HG03045 (cell line): ENCODE data around the gene DEDD2.

Experiments
- ATAC-seq: cut with Tn5 transposase; IDR thresholded peaks from one replicate; pipeline ENCODE4 v1.9.1; 2021; ENCODE audit warnings: mild to moderate bottlenecking, moderate library complexity; ENCODE audit not compliant: unreplicated experiment

Gene DEDD2

DNA sequence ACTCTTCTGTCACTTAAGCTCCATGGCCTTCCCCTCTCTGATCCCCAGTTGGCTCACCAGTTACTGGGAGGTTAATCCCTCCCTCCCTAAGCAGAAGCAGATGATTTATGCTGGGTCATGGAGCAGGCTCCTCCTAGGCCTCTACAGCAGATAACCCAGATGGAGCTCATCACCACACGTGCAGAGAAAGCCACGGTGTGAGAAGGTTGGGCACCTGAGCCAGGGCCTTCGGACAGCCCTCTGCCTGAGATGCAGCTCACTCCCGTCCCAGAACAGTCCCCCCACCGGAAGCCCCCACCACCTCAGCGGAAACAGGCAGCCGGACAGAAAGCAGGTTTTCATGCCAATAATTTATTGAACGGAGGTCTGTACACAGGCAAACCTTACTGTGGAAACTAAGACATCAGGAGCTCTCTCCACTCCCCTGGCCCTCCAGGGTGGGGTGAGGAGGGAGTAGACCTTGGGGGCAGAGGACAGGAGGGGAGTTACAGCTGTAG, 12.4 kb upstream of the DEDD2 start:
- no peak for ATAC-seq

GRCh38 chr19:42229301-42229854, 11.9 kb upstream of the DEDD2 start:
- ATAC-seq: no peak

- ATAC-seq: no peak
Measured at GRCh38 chr19:42228641-42229040, 11.2 kb upstream of the DEDD2 start.

DNA sequence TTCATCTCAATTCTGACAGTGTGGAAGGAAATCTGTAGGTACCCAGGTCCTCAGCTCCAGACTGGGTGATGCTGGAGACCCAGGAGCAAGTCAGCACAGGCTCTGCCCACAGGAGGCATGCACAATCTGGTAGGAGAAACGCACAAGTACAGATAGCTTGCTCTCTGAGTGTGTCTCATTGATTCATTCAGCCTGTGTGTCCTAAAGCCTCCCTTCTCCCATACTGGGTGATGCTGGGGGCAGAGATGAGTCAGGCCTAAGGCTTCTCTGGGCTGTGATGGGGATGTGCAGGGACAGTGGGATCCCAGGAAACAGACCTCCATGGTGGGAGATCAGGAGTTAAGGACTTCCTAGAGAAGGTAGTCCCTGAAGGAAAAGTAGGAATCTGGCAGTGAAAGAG, 9.4 kb upstream of the DEDD2 start:
- no peak for ATAC-seq

- no peak for ATAC-seq
Measured at GRCh38 chr19:42225718-42226292, 8.3 kb upstream of the DEDD2 start.

DNA sequence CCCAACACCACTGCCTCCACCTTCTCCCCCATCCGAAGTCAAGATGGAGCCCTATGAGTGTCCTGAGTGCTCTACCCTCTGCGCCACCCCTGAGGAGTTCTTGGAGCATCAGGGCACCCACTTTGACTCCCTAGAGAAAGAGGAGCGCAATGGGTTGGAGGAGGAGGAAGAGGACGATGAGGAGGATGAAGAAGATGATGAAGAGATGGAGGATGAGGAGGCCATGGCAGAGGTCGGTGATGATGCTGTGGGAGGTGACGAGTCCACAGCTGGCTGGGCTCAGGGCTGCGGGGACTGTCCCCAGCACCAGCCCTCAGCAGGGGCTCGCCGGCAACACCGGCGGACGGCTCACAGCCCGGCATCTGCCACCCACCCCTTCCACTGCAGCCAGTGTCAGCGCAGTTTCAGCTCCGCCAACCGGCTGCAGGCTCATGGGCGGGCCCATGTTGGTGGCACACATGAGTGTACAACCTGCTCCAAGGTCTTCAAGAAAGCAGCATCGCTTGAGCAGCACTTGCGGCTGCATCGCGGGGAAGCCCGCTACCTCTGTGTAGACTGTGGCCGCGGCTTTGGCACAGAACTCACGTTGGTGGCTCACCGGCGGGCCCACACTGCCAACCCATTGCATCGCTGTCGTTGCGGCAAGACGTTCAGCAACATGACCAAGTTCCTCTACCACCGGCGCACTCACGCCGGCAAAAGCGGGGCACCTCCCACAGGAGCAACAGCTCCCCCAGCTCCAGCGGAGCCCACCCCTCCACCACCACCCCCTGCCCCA, 7.7 kb upstream of the DEDD2 start:
- ATAC-seq: no peak

DNA sequence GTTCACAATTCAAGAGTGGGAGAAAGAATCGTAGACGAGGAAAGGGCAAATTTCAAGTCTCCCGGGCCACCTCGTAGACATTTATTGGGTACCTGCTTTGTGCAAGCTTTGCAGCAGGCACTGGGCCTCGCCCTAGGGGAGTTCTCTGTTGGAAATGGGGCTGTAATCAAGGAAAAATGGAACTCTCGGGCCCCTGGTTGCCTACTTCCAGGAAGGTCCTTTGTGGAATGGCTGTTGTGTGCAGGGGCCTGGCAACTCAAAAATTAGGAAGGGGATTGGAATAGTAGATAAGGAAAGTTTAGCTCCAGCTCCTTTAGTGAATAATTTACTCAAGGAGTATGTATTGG, 3.2 kb upstream of the DEDD2 start:
- ATAC-seq: no peak

- peak; percentile 67 for ATAC-seq
Measured at GRCh38 chr19:42219812-42220750, 2.6 kb upstream of the DEDD2 start, which contains the start of gene ZNF526. TSS of gene ZNF526 (plus strand) at chr19:42220312. CDS start at chr19:42224404, 4,092 bp downstream.

DNA sequence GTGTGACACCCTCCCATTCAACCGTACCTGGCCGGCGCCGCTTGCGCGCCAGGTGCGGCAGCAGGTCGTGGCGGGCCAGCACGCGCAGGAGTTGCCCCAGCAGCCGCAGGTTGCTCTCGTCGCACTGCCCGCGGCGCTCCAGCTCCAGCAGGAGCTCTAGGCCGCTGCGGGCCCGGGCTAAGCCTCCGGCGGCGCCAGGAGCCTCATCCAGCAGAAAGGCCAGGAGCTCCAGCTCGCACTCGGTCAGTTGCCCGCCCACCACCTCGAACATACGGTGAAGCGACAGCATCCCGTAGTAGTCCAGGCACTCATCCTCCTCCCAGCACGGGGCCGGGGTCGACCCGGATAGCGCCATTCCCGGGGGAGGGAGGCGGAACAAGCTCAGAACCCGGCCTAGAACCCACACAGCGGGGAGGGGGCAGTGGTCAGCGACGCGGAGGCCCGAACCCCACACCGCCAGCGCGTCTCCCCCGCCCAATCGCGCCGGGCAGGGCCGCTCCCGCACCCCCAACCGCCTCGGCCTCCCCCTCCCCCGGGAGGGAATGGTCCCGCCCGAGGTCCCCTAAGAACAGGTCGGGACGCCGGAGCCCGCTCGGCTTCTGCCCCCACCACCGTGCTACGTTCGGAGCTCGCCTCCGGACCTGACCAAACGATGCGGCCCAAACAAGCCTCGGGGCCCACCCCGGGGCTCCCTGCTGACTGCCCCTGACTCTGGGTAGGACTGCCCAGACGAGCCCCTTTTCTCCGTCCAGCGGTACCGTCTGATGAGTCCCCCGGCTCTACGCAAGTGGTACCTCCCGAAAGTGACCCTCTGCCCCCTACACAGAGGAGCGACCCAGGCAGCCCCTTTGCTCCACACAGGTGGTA, 591 bp downstream of the DEDD2 start:
- ATAC-seq: peak; percentile 21

DNA sequence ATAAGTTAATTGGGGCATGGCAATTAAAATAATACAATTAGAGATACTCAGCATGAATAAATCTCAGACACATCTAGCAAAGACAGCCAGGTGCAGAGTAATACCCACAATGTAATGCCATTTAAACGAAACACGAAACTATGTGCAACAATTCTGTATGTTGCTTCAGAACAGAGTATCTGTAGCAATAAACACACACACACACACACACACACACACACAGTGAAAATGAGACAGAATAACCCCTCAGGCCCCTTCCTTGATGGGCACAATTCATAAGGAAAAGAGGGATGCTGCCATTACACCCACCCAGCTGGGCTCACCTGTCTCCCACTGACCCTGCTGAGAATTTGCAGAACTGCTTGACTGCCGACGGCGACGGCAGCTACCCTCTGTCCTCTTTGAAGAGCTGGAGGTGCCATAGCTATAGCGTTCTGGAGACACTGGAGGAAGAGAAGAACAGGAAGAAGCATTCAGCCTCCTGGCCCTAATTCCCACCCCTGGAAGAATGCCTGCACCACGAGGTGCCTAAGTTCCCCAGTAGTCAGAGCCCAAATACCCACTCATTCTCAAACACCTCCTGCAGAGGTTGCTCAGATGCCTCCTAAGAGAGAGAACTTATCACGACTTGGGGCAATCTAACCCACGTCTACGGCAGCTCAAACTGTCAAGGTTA, 2.5 kb downstream of the DEDD2 start:
- no peak for ATAC-seq

DNA sequence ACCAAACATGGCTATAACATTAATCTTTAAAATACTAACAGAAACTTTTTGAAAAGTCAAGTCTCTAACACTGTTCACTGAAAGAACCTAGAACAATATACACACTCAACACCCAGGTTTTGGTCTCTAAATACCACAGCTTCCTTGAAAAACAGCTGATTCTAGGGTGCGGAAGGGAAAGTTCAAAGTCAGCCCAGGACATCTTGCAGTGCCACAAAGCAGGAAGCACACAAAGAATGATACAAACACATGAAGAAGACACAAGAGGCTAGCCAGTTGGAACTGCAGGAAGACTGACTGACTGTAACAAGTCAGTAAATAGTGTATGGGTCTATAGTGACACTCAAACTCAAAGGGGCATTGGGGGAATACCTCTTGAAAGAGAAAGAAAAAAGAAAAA, 4.6 kb downstream of the DEDD2 start:
- ATAC-seq: no peak

DNA sequence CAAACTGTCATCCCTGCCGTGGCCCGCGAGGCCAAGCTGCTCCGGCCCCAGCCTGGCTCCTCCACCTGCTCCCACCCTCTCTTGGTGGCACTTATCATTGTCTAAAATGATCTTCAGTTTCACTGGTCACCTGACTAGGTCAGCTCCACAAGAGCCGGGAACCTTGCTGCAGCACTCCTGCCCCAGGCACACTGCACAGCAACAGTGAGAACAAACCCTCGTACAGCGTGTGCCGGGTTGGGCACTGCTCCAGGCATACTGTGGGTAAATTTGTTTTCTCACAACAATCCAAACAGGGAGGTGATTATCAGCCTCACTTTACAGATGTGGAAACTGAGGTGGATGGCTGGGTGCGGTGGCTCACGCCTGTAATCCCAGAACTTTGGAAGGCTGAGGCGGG, 8.9 kb downstream of the DEDD2 start:
- no peak for ATAC-seq

DNA sequence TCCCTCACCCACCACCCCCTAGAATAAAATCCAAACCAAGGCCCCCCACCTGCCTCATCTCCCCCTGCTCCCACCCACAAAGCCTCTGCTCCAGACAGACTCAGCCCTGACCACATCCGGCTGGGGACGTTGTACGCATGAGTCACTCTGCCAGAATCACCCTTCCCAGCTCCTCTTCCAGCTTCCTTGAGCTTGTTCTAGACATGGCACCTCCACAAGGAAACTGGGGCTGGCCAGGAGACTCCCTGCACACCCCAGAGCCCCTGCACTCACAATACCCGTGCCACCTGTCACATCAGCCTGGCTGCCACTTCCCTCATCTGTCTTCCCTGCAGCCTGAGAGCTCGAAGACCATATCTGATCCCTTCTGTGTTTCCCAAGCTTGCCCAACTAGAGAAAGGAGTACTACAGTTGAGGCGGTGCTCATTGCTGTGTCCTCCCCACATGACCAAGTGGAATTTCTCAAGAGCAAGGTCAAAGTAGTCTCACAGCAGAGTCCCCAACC, 9.7 kb downstream of the DEDD2 start:
- no peak for ATAC-seq

DNA sequence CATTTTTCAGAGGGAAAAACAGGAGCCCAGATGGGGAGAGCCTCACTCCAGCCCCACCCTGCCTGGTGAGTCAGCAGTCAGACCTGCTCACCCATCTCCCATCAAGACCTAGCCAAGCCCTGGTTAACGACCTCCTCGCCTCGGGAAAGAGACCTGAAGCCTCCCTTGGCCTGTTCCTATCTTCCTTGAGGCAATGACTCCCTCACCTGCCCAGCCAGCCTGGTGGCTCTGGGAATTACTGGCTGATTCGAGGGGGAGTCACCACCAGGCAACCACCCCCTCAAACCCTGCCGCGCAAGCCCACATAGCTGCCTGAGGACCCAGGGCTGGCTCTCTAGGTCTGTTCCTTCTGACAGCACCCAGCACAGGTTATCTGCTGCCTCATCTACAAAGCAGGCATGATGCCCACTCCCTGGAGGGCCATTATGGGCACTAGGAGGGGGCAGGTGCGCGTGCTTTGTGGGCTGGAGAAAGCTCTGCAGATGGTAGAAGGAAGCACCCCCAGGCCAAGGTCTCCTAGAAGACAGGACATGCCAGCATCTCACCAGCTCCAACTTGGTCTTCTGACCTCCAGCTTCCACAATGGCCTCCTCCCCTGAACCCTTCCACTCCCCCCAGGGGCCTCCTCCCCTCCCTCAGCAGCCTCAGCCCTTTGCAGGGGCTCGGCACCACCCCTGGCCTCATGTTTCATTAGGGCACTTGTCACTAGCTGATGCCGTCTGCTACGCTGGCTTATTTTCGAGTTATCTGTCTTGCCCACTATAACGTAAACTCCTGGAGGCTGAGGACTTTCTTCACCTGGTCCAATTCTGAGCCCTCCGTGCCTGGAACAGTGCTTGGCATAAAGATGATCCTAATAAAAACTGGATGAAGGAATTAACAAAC, 10.4 kb downstream of the DEDD2 start:
- ATAC-seq: no peak

DNA sequence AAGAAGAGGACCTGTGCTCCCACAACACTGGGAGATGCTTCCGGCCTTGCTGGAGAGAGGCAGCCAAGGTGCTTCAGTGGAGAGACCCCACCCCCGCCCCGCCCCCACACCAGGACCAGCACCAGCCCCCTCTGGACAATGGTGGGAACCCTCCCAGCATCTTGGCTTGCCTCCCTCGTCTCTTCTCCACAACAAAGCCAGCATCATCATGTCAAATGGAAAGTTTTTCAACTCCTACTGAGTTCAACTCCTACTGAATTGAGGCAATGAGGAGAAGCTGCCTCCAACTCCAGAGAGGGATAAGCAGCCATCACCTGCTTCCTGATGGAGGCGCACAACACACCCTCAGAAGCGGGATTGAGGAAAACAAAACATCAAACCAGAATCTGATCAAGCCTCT, 12.8 kb downstream of the DEDD2 start:
- ATAC-seq: no peak

DNA sequence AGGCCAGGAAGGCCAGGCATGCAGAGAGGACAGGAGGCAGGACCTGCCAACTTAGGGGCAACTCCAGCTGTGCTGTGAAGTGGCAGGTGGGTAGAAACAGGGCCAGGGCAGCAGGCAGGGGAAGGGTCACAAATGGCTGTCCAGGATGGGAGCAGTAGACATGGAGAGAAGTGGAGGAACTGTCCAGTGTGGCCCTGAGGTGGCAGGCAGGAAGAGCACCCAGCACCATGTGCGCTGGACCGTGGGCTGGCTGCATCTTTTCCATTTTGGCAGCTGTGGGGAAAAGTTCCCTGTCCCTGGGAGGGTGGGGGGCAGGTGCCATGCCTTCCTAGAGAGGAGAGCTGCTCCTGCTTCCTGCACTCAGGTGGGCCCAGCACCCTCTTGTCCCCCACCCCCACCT, 13.8 kb downstream of the DEDD2 start:
- ATAC-seq: no peak

DNA sequence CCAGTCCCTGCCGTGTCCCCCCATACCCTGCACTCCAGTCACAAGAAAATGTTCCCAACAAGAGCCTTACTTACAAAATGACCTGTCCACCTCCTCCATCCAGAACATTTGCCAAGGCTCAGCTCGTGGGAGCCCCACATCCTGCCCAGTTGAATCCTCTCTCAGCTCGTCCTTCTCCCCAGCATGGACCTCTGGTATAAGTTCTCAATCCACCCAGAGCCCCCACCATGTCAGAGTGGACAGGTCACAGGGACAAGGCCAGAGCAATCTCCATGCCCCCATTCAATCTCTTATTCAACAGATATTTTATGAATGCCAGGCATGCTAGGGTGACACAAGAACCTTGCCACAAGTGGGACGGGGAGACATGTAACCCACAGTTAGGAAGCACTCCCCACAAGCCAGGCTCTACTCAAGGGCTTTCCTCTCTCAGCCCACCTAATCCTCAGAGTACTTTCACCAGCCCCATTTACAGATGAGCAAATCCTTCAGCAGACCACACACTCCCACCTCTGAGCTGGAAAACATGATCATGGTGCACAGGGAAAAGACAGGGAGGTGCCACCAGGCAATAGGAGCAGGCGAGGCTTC, 15.1 kb downstream of the DEDD2 start:
- ATAC-seq: no peak
